CD4-positive, alpha-beta T cell treated with Interleukin-2 at 100 ng/mL for 4 hours (primary cell): Measurements from ENCODE around the gene PTGS1.

Source experiments
- DNase-seq: peaks from one replicate; pipeline ENCODE4 v3.0.0-alpha.2; 2020; ENCODE audit warnings: low spot score

PTGS1 gene

DNA sequence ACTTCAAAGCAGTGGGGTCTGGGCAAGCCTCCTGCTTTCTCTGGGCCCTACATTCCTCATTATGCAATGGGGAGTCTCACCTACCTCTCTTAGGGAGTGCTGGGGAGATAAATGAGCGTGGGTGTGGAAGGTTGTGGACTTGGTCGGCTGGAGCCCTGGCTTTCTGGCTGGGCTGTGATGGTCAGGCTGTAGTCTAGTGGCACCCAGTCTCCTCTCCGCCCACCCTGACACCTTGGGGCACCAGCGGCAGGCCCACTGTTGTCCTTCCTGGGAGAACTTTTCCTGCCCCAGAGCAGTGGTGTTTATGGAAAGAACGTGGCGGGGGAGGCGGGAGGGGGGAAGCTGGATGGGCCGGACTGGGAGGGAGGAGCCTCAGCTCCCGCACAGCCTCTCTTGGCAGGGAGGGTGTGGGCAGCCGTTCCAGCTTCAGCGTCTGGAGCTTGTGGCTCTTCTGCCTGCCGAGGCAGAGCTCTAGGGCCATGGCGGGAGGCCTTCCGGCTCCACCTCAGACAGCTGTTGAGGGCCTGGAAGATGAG lies 4.1 kb downstream of the PTGS1 start:
- no peak for DNase-seq

DNA sequence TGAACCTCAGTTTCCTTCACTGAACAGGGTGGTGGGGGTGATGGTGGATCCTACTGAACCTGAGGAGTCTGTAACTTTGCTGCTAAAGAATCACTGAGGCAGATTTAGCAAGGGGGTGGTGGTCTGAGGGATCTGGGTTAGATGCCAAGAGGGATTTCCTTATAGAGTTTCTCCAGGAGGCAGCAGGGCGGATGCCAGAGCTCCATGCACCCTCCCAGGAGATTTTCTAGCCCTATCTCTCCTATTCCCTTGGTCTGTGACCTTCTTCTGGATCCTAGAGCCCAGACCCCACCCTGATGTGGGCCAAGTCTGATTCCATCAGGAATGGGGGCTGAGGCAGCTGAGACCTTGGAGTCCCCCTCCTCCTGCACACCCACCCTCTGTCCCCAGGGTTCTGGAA lies 6.0 kb downstream of the PTGS1 start:
- DNase-seq: no peak

GRCh38 chr9:122377241-122378164 lies 6.7 kb downstream of the PTGS1 start:
- no peak for DNase-seq

DNA sequence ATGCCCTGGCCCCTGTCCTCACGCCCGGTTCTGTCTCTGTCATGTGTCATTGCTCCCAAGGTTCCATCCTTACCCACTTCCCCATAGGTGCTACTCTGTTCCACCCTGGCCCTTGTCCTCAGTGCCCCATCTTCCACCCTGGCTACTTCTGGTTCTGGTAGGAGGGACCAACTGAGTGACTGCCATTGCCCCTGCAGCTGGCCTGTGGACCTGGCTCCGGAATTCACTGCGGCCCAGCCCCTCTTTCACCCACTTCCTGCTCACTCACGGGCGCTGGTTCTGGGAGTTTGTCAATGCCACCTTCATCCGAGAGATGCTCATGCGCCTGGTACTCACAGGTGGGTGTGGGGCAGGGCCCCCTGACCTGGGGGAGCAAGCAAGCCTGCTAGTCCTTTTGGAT lies 7.4 kb downstream of the PTGS1 start:
- DNase-seq: no peak

DNA sequence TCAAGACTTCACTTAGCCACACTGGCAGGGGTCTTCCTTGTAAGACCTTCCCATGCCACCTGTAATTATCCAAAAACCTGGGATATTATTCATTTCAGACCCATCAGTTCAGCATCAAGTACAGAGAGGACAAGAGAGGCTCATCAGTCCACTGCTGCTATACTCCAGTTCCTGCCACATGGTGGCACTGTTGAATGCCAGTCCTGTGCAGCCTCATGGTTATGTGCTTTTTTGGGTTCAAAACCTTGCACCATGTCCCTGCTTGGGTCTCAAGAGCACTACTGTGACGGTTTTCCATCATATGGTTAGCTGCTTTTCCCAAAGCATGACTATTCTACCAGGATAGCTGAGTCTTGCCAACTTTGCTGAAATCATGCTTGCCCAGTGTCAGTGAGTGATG lies 8.5 kb downstream of the PTGS1 start:
- no peak for DNase-seq

GRCh38 chr9:122380293-122380692 lies 9.5 kb downstream of the PTGS1 start:
- no peak for DNase-seq

DNA sequence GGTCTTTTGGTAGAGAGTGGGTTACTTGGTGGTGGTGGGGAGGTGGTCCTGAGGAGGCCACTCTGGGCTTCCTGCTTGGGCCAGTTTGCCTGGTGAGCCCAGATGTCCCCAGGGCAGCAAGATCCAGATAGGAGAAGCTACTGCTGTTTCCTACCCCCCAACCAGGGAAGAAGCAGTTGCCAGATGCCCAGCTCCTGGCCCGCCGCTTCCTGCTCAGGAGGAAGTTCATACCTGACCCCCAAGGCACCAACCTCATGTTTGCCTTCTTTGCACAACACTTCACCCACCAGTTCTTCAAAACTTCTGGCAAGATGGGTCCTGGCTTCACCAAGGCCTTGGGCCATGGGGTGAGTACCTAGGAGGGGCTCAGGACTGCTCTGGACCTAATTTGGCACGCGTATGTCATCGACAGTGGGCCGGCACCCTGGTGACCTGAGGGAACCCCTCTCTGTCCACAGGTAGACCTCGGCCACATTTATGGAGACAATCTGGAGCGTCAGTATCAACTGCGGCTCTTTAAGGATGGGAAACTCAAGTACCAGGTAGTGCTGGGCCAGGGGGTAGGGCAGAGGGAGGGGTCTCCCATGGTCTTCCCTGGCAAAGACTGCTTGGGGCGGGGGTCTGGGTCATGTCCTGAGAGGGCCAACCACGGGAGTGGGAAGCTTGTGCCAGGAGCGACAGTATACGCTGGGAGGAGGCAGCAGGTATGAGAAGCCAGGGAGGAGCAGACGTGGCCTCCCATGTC lies 10.6 kb downstream of the PTGS1 start:
- DNase-seq: no peak

- DNase-seq: no peak
Measured at GRCh38 chr9:122382901-122383850, 12.4 kb downstream of the PTGS1 start.

- DNase-seq: no peak
Measured at GRCh38 chr9:122383992-122384461, 13.2 kb downstream of the PTGS1 start.

DNA sequence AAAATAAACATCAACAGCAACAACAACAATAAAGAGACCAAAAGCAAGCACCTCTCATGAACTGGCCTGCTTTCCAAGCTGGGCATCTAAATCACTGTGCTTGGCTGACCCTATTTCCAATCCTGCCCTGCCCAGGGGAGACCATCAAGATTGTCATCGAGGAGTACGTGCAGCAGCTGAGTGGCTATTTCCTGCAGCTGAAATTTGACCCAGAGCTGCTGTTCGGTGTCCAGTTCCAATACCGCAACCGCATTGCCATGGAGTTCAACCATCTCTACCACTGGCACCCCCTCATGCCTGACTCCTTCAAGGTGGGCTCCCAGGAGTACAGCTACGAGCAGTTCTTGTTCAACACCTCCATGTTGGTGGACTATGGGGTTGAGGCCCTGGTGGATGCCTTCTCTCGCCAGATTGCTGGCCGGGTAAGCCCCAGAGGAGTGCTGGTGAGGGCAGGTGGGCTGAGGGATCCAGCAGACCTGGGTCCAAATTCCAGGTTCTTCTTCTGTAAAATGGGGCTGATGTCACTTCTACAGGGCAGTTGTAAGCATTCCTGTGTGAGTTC lies 15.6 kb downstream of the PTGS1 start:
- DNase-seq: no peak

- DNase-seq: no peak
Measured at GRCh38 chr9:122387536-122387935, 16.7 kb downstream of the PTGS1 start.

GRCh38 chr9:122389195-122389594 lies 18.4 kb downstream of the PTGS1 start:
- no peak for DNase-seq

- DNase-seq: no peak
Measured at GRCh38 chr9:122389799-122390481, 19.1 kb downstream of the PTGS1 start.

DNA sequence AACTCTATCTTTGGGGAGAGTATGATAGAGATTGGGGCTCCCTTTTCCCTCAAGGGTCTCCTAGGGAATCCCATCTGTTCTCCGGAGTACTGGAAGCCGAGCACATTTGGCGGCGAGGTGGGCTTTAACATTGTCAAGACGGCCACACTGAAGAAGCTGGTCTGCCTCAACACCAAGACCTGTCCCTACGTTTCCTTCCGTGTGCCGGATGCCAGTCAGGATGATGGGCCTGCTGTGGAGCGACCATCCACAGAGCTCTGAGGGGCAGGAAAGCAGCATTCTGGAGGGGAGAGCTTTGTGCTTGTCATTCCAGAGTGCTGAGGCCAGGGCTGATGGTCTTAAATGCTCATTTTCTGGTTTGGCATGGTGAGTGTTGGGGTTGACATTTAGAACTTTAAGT lies 21.5 kb downstream of the PTGS1 start:
- no peak for DNase-seq

DNA sequence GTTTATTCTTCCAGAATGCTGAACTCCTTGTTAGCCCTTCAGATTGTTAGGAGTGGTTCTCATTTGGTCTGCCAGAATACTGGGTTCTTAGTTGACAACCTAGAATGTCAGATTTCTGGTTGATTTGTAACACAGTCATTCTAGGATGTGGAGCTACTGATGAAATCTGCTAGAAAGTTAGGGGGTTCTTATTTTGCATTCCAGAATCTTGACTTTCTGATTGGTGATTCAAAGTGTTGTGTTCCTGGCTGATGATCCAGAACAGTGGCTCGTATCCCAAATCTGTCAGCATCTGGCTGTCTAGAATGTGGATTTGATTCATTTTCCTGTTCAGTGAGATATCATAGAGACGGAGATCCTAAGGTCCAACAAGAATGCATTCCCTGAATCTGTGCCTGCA lies 21.9 kb downstream of the PTGS1 start:
- no peak for DNase-seq

DNA sequence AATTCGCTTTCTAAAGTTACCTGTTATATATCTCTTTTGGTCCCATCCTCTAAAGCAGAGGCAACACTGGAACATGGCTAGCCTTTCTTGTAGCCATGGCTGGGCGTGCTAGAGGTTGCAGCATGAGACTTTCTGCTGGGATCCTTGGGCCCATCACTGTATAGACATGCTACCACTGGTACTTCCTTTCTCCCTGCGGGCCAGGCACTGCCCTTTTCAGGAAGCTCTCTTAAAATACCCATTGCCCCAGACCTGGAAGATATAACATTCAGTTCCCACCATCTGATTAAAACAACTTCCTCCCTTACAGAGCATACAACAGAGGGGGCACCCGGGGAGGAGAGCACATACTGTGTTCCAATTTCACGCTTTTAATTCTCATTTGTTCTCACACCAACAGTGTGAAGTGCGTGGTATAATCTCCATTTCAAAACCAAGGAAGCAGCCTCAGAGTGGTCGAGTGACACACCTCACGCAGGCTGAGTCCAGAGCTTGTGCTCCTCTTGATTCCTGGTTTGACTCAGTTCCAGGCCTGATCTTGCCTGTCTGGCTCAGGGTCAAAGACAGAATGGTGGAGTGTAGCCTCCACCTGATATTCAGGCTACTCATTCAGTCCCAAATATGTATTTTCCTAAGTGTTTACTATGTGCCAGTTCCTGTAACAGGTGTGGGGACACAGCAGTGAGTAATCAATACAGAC lies 22.6 kb downstream of the PTGS1 start:
- DNase-seq: no peak

DNA sequence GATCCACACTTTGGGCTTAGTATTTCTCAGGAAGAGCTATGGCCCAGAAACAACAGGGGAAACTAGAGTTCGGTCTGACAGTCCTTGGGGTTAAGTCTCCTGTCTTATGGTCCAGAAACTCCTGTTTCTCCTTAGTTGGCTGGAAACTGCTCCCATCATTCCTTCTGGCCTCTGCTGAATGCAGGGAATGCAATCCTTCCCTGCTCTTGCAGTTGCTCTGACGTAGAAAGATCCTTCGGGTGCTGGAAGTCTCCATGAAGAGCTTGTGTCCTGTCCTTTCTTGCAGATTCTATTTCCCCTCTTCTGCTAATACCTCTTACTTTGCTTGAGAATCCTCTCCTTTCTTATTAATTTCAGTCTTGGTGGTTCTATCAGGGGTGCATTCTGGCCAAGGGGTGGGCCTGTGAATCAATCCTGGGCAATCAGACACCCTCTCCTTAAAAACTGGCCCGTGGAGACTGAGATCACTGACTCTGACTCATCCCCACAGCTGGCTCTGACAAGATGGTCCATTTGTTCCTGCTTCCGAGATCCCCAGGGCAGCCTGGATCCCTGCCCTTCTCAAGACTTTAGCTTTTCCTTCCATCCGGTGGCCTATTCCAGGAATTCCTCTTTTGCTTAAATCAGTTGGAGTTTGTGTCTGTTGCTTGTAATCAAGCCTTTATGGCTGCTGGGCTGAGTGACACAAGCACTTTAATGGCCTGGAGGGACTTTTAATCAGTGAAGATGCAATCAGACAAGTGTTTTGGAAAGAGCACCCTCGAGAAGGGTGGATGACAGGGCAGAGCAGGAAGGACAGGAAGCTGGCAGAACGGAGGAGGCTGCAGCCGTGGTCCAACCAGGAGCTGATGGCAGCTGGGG lies 23.7 kb downstream of the PTGS1 start:
- no peak for DNase-seq

DNA sequence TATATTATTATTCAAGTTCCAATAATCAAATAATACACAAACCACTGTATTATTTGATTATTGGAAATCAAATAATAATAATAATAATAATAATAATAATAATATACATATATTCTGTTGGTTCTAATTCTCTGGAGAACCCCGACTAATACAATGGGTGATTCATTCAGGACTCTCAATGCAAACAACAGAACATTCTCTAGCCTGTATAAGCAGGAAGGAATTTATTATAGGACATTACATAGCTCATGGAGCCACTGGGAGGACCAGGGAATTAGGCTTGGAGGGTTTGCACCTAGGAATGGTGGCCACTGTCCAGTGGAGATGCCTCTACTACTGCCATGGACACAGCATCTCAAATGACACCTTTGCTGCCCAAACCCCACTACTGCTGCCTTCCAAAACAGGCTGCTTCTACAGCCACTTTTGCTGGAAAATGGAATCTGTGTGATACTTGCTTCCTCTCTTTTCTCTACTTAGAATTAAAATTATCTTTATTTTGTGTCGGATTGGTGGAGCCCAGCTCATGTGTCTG lies 25.9 kb downstream of the PTGS1 start:
- DNase-seq: no peak

- DNase-seq: no peak
Measured at GRCh38 chr9:122397749-122398148, 26.9 kb downstream of the PTGS1 start.
